Ovary (tissue), 9 donors: Measurements from ENCODE around the gene ARAP3. TPM values are rescaled to one million over a fixed set of nuclear protein-coding genes. Genes with fewer than 3 reads are reported as not detected.

ENCODE experiments used
- DNase-seq, 5 donors: peaks; one replicate each; pipeline ENCODE4 v3.0.0-alpha.2; 2019 to 2020
- H3K27ac ChIP-seq, 2 donors: fragments of 200-600 bp; one replicate each; pipeline versions ENCODE4 v1.5.1 to v1.8.0; 2019 to 2022
- H3K27me3 ChIP-seq: fragments of 200-600 bp; one replicate; pipeline ENCODE4 v1.8.0; 2022
- H3K36me3 ChIP-seq: fragments of 200-600 bp; sonication (generic); one replicate; pipeline ENCODE4 v1.5.1; 2019
- H3K4me1 ChIP-seq: one replicate; pipeline ENCODE4 v1.8.1; 2013; ENCODE audit warnings: mild to moderate bottlenecking, moderate library complexity; ENCODE audit not compliant: insufficient read depth
- H3K4me3 ChIP-seq: fragments of 200-600 bp; sonication (generic); one replicate; pipeline ENCODE4 v1.5.1; 2017
- H3K9me3 ChIP-seq, 2 donors: fragments of 200-600 bp in 1 of 2; sonication (generic) in 1 of 2; one replicate each; pipeline versions ENCODE4 v1.5.1 to v1.8.1; 2013 to 2019; ENCODE audit warnings: mild to moderate bottlenecking in 1 of 2, moderate library complexity in 1 of 2
- CTCF ChIP-seq, 3 donors: fragments of 450-650 bp in 2 of 3; fragments of 200-600 bp in 1 of 3; IDR thresholded peaks; one replicate each; pipeline versions ENCODE4 v1.5.1 to v1.8.0; 2016 to 2022; ENCODE audit warnings: antibody characterized with exemption in 3 of 3, mild to moderate bottlenecking in 1 of 3
- EP300 ChIP-seq: sonication (generic); formaldehyde crosslinking; IDR thresholded peaks from one replicate; pipeline ENCODE4 v1.6.1; 2017; ENCODE audit warnings: antibody characterized with exemption
- POLR2A ChIP-seq: fragments of 450-650 bp; IDR thresholded peaks from one replicate; pipeline ENCODE4 v1.6.1; 2017; ENCODE audit warnings: antibody characterized with exemption, mild to moderate bottlenecking, moderate library complexity
- WGBS, 3 donors: extraction: QIAGEN DNeasy Blood & Tissue Kit in 1 of 3; methylation state at CpG; one replicate each; pipeline versions ENCODE4 v1.1.5 to v1.1.7; 2013 to 2017; 5-methylcytosine and 5-hydroxymethylcytosine counted together
- intact Hi-C, 4 donors: fragments of 100-400 bp; cut with DNase I; formaldehyde crosslinking; loops; one replicate each; pipeline versions ENCODE4 v1.11.0 to v1.15.1; 2022 to 2023
- polyA plus RNA-seq, 2 donors: library from polyadenylated mRNA; stranded (reverse); fragments of 200-250 nt in 1 of 2; fragments of 350-450 nt in 1 of 2; fragmentation: Illumina TruSeq in 1 of 2; extraction: RNeasy Lipid Tissue Mini Kit (QIAGEN cat#74804) in 1 of 2; gene quantifications; one replicate each; pipeline ENCODE4 v1.2.3, GENCODE V29; 2013 to 2014
- total RNA-seq, 7 donors: library from RNA; depleted of rRNA in 2 of 7; stranded (reverse); fragments of >200 nt in 2 of 7; fragmentation: NEBNext Ultra II Directional in 3 of 7; extraction: Animal tissue kit (Norgen Biotek cat#: 25700) in 3 of 7; gene quantifications; one replicate each; pipeline versions ENCODE4 v1.1.0 to v1.2.4, GENCODE V29; 2016 to 2023
- donor health status: DM: no; HTN: no; CAD: no; lungs with moderate emphysema.
- donor health status: DM: no; HTN: no; CAD: no.
- donor health status: Bipolar disorder and iron deficiency.
- donor health status: DM: yes; HTN: yes; CAD: no.
- donor health status: DM: no; HTN: no; CAD: no.
- donor health status: DM: yes; HTN: yes; CAD: no.

Gene ARAP3
- total and polyA plus RNA-seq, 9 donors: 3.5 to 11.2 (median 8.0) TPM

GRCh38 chr5:141654298-141654697 is 27.7 kb downstream of the ARAP3 start:
- no peak for TF ChIP-seq POLR2A
- TF ChIP-seq CTCF (IDR thresholded peaks at IDR 0.05): no peak
- no peak for TF ChIP-seq EP300
- Histone ChIP-seq H3K27me3 (no peaks in the 10 kb centered on the region), H3K27ac (no peak overlapping the region), H3K4me3 (no peak overlapping the region), H3K9me3 (no peaks in the 10 kb centered on the region), H3K4me1 (peaks cover 5% of the 10 kb centered on the region), H3K36me3 (no peaks in the 10 kb centered on the region)
- intact Hi-C loops: no loop called here
- 70 to 78% (median 72%) methylated on average over 2 of the region's 2 CpGs for WGBS, 3 donors
- no peak for DNase-seq

DNA sequence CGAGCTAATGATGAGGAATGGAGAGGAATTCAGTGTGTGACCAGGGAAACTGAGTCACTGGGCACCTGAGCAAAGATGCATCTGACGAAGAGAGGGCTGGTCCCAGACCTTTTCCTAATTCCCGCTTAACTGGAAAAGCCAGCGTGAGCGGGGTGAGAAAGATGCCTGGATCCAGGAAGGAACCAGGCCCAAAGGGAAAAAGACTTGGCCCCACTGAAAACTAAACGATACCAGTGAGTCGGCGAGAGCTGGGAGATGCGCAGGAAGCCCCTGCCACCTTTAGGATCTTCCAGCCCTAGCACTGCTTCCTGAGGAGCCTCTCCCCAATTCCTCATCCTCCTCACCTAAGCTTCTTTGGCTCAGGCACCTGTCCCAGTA is 30.3 kb downstream of the ARAP3 start:
- H3K36me3 ChIP-seq: no peaks in the 10 kb centered on the region
- WGBS, 3 donors: 52 to 62% (median 55%) methylated on average over 9 of the region's 9 CpGs

DNA sequence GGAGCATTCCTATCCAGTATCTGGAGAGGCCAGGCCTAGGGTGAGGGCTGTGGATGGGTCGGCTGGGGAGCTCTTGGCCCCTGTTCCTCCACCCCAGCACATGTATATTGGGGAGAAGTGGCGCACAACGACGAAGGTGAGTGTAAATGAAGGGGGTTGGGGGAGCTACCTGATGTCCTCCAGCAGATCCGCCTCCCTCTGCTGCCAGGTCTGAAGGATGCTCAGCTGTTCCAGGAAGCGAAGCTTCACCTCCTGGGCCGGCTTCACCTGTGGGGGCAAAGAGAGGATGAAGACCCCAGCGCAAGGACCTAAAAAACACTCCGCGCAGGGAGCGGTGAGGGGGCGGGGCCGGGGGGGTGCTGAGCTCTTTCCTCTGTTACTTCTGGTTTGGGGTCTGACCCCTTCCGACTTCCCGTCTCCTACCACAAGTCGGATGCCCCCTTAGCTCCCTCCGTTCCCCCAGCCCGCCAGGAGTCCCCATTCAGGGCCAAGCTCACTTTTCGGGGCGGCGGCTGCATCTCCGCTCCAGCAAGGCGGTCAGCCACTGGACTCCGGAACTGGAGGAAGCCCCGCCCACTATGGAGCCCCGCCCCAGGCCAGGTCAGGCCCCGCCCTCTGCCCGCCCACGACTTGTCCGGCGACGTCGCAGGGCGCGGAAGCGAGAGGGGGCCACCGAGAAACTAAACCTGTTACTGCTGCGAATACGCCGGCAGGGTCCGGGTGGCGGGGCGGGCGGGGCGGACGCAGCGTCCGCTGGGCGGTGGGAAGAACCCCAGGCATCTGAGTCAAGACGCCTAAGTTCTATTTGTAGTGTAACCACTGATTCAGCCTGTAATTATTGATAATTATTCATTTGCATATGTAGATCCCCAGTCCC is 30.9 kb downstream of the ARAP3 start, which contains the start of gene FCHSD1:
Gene FCHSD1, minus strand, starts transcription at position 568 of the 877 bp plus-strand sequence. Its CDS starts 50 bp downstream, at position 518.
- WGBS, 3 donors: 1 to 2% (median 2%) methylated on average over 42 to 50 of the region's 50 CpGs
- peak within 1 kb of the TSS; percentile 51 for H3K4me3 ChIP-seq
- peak within 1 kb of the TSS in 1 of 2 donors; percentile 18 for H3K27ac ChIP-seq
- intact Hi-C loops: no loop called here
- TF ChIP-seq POLR2A (no peak), EP300 (no peak), CTCF (IDR thresholded peaks at IDR 0.05) (no peak)
- H3K9me3 ChIP-seq: no peaks in the 10 kb centered on the region
- H3K36me3 ChIP-seq: no peaks in the 10 kb centered on the region
- no peaks in the 10 kb centered on the region for H3K27me3 ChIP-seq
- DNase-seq: peak; percentile 89 to 94 (median 93)
- H3K4me1 ChIP-seq: peaks cover 5% of the 10 kb centered on the region

More for the DNA sequence above, 30.3 kb downstream of the ARAP3 start:
- DNase-seq: no peak
- Histone ChIP-seq H3K4me3 (peak overlapping the region; percentile 51), H3K9me3 (no peaks in the 10 kb centered on the region), H3K4me1 (peaks cover 5% of the 10 kb centered on the region), H3K27ac (no peak overlapping the region), H3K27me3 (no peaks in the 10 kb centered on the region)
- intact Hi-C loops: no loop called here
- no peak for TF ChIP-seq CTCF (IDR thresholded peaks at IDR 0.05)
- TF ChIP-seq EP300: no peak
- no peak for TF ChIP-seq POLR2A

DNA sequence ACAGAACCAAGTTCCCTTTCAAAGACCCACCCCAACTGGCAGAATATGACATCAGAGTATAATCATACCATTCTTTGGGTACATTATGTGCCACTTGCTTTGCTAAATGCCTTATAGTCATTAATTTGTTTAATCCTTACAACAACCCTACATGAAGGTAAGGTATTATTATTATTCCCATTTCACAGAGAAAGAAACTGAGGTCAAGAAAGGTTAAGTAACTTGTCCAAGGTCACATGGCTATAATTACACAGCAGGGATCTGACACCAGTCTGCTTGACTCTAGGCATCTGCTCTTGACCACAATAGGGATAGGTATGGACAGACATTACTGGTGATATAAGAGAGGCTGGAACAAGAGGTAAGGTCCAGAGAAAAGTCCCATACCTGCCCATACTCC is 32.1 kb downstream of the ARAP3 start:
- intact Hi-C loops: no loop called here
- Histone ChIP-seq H3K4me1 (peaks cover 5% of the 10 kb centered on the region), H3K9me3 (no peaks in the 10 kb centered on the region), H3K27me3 (no peaks in the 10 kb centered on the region), H3K27ac (no peak overlapping the region), H3K36me3 (no peaks in the 10 kb centered on the region), H3K4me3 (no peak overlapping the region)
- TF ChIP-seq CTCF (IDR thresholded peaks at IDR 0.05) (no peak), EP300 (no peak), POLR2A (no peak)
- no peak for DNase-seq
